GM19324 (cell line): ENCODE results near the gene NOL3.

Experiments
- ATAC-seq: cut with Tn5 transposase; IDR thresholded peaks from one replicate; pipeline ENCODE4 v1.9.1; 2021; ENCODE audit warnings: mild to moderate bottlenecking, moderate library complexity; ENCODE audit not compliant: unreplicated experiment, low FRiP score

NOL3 gene

DNA sequence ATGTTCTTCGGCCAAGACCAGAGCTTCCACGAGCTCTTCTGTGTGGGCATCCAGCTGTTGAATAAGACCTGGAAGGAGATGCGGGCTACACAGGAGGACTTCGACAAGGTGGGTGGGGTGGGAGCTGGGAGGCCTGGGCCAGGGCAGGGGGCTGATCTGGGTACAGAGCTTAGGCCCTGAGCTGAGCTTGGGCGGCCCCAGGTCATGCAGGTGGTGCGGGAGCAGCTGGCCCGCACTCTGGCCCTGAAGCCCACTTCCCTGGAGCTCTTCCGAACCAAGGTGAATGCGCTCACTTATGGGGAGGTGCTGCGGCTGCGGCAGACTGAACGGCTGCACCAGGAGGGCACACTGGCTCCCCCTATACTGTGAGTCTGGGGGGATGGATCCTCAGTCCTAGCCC lies 32.1 kb downstream of the NOL3 start:
- ATAC-seq = no peak

DNA sequence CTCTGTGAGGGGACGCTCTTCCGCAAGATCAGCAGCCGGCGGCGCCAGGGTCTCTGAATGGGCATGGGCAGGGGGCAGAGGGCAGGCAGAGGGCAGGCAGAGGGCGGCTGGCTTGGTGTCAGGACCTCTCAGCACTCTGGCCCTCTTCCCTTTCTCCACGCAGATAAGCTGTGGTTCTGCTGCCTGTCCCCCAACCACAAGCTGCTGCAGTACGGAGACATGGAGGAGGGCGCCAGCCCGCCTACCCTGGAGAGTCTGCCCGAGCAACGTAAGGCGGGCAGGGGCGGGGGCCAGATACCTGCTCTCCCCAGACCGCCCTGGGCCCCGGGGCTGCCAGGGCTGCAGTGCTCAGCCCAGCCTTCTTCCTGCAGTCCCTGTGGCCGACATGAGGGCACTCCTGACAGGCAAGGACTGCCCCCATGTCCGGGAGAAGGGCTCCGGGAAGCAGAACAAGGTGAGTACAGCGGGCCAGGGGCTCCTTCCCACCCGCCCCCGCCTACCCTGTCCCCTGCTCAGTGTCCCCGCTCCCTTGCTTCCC lies 32.7 kb downstream of the NOL3 start:
- no peak for ATAC-seq

DNA sequence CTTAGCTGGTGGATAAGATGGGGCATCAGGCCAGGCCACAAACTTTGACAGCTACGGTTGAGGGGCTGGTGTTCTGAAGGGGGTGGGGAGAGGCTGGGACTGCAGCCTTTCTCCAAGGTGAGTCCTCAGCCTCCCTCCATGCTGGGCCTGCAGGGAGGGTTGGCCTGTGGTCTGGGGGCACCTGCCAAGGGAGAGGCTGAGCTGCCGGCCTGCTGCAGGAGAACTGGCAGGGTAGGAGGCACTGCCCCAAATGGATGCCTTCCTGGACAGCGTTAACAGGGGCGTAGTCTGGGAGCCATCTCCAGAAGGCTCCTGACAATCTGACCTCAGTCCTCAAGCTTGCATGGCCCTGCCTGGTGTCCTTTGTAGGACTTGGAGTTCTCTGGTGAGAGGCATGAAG lies 33.7 kb downstream of the NOL3 start:
- ATAC-seq = no peak

DNA sequence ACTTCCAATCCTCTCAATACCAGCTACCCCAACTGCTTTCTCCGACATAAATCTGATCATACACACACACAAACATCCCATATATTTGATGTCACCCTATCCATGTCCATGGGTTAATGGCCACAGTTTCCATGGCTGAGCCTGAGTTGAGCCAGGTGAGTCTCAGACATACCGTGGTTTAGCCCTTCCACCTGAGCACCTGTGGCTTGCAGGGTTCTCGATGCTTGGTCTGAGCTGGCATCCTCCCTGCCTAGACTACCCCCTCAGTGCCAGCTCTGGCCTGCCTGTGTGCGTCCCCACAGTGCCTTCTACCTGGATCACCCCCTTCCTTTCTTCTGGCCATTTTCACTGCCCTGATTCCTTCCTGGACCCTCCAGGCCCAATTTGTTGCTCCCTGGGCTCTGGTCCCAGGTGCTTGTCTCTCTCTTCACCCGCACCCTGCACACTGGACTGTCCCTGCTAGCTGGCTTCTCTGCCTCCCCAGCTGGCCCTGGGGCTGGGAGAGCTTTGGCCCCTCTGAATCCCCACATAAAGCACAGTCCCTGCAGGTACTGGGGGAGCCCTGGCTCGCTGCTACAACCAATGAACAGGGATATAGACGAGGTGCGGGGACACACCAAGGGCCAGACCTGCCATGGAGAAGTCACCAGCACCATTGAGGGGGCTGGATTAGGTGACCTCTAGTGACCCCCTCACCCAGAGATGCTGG lies 35.9 kb downstream of the NOL3 start:
- no peak for ATAC-seq

DNA sequence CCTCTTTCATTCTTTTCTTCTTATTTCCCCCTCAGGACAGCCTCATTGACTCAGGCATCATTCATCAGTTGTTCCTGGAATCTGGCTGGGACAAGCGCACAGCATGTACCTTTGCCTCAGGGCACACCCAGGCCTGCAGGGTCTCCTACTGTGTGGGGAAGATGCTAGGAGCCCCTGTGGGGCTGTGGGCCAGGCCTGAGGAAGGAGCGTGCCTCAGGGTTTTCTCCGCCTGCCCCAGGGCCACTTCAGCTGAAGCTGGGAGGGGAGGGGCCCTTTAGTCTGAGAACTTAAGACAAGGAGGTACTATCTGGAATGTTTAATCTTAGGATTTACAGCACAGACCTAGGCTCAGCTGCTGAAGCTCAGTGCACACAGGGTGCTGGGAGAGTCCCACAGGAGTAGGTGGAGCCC lies 36.5 kb downstream of the NOL3 start:
- no peak for ATAC-seq

DNA sequence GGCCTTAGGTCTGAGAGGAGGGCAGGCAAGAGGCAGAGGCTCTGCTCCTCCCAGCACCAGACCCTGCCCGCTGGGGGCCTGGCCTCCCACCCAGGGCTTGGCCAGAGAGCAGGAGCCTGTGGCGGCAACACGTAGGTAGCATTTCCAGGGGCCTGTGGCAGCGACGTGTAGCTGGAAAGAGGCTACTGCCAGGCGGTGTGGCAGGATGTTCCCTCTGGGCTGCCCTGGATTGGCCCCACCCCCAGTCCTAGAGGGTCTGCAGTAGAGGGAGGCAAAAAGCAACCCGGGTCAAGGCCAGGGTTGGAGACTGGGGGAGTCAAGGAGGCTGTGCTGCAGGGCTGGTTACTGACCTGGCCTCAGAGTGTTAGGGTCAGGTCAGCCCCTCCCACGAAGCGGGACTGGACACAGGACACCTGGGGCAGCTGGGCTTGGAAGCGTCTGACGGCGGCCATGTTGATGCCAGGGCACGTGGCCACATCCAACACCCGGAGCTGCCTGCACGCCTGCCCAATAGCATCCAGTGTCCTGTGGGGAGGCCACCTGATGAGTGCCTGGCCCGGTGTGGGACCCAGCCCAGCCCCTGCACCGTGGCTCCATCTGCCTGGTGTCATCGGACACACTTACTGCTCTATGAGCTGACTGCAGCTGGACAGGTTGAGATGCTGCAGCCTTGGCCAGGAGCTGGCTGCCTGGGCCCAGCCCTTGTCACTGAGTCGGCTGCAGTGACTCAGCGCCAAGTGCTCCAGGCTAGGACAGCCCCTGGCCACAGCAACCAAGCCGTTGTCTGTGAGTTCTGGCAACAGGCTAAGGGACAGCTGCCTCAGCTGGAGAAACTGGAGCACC lies 37.1 kb downstream of the NOL3 start:
- ATAC-seq = no peak

DNA sequence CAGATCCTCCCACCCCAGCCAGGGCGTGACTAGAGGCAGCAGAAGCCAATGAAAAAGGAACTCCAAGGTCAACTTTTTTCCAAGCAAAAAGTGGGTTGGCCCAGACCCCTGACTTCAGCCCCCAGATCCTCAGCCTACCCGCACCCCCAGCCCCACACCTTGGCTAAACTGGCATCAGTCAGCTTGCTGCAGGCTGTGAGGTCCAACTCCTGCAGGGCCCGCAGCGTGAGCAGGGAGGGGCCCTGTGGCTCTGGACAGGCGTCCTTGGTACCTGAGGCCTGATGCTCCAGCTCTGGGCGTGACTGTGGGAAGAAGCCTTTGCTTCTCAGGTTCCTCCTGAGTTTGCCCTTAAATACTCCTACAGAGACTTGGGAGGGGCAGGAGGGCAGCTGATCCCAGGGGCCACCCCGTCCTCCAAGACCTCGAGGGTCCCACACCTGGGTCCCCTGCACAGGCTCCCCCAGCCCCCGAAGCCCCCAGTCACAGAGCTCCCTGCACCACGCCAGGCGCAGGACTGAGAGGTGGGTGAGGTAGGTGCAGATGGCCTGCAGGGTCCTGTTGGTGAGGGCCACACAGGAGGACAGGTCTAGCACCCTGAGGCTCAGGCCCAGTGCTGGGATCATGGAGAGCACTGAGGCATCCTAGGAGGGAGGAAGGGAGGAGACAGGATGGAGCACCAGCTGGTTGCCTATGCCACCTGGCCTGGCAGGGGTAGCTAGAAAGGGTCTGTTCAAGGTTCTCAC lies 38.0 kb downstream of the NOL3 start:
- ATAC-seq = no peak

DNA sequence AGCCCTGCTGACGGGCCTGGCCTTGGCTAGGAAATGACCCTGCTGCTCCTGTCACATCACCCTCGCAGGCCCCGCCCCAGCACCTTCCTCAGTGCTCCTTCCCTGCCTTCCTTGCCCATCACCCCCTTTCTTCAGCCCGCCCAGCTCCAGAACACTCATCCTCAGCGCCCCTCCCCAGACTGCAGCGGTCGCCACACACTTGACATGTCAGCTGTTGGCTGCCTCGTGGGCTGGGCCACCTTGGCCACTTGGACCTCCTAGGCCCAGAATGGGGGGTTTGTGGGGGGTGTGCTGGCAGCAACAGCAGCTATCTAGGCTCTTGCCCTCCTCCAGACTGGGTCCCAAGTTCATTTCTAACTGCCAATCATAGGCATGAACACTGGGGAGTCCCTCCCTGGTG lies 39.2 kb downstream of the NOL3 start:
- ATAC-seq = no peak

DNA sequence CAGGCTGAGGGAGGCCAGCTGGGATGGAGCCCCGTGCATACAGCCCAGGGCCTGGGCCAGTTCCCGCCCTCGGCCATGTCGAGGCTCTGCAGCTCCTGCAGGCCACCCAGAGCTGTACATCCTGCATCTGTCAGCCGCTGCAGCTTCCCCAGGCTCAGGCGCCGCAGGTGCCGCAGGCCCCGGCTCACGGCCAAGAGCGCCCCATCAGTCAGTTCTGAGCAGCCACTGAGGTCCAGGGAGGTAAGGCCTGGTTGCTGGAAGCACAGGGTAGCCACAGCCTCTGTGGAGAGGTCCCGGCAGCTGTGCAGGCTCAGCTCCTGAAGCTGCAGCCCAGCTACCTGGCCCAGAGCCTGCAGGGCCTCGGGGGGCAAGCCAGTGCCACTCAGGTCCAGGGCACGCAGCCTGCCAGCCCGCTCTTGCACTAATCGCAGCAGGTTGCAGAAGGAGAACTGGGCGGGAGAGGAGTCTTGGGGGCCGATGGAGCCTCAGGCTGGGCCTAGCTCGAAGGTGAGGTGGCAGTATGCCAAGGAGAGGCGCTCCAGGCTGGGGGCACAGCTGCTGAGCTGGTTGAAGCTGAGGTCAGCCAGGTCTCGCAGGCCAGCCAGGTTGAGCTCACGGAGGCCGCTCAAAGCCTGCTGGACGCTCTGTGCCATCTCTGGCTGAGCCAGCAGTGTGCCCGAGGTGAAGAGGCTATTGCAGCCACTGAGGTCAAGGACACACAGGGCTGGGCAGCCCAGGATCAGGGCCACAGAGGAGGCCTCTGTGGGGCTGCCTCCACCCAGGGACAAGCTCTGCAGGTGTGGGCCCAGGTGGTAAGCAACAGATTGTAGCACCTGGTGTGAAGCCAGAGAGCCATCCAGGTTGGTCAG lies 40.0 kb downstream of the NOL3 start:
- no peak for ATAC-seq

DNA sequence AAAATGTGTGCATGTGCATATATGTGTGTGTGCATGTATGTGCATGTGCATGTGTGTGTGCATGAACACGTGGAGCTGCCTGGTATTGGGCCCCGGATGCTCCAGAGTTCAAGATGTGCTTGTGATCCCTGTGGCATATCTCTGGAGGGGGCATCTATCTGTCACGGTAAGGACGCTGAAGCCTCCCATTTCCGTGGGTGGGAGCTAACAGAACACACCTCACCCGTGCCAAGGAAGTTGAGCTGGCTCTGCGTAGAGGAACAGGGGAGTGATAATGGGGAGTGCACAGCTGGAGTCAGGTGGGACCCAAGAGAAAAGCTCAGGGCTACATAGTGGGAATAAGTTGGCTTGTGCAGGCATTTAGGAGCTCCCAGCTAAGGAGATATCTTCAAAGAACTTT lies 41.3 kb downstream of the NOL3 start:
- ATAC-seq = no peak

DNA sequence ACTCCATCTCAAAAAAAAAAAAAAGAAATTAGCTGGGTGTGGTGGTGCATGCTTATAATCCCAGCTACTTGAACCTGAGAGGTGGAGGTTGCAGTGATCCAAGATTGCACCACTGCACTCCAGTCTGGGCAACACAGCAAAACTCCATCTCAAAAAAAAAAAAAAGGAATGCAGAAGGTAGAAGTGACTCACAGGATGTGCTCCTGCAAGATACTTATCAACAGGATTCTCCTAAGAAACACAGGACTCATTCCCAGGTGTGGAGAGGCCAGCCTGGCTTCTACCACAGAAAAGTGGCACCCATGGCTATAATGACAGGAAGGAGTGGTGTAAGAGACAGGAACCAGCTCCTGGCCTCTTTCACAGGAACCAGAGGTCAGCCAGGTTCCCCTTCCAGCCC lies 42.4 kb downstream of the NOL3 start:
- no peak for ATAC-seq

DNA sequence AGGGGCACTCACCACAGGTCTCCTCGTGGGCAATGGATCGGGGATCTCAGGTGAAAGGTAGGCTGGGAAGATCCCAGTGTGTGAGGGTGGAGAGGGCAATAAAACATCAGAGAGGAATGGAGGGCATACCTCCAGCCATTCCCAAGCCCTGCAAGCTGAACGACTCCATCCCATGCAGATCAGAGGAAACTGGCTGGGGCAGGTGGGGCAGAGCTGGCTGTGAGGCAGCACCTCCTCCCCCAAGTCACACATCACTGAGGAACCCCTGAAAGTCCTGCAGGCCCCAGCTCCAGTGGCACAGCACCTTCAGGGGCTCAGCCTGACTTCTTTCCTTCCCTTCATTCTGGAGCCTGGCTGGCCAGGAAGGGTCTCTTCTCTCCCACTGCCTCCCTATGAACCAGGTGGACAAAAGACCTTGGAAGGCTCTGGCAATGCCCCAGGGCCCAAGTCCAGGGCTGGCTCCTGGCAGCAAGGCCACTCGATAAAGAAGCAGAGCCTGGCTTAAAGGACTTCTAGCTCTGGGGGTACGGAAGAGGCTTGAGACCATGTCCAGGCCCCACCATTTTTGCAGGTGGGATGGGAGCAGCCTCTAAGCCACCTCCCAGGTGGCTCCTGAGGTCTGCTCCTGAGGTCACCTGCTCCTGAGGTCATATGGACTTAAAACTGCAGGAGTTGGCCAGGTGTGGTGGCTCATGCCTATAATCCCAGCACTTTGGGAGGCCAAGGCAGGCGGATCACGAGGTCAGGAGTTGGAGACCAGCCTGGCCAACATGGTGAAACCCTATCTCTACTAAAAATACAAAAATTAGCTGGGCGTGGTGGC lies 43.1 kb downstream of the NOL3 start:
- ATAC-seq = no peak

DNA sequence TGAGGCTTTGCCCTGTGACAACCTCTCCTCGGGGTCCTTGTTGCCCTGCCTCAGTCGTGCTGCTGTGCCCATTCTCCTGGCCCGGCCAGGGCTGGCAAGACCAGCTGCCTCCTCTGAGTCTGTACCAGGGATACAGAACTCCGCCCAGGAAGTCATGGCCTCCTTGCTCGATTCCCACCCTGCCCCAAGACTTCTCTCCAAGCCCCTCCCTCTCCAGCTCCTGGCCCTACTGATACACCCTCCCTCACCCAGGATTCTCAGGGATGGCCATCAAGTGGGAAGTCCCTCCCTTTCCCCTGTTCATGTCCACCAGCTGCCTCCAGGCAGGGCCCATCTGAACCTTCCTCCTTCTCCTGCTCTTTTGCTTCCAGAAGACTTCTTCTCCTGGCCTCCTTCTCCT lies 45.4 kb downstream of the NOL3 start:
- ATAC-seq = no peak

DNA sequence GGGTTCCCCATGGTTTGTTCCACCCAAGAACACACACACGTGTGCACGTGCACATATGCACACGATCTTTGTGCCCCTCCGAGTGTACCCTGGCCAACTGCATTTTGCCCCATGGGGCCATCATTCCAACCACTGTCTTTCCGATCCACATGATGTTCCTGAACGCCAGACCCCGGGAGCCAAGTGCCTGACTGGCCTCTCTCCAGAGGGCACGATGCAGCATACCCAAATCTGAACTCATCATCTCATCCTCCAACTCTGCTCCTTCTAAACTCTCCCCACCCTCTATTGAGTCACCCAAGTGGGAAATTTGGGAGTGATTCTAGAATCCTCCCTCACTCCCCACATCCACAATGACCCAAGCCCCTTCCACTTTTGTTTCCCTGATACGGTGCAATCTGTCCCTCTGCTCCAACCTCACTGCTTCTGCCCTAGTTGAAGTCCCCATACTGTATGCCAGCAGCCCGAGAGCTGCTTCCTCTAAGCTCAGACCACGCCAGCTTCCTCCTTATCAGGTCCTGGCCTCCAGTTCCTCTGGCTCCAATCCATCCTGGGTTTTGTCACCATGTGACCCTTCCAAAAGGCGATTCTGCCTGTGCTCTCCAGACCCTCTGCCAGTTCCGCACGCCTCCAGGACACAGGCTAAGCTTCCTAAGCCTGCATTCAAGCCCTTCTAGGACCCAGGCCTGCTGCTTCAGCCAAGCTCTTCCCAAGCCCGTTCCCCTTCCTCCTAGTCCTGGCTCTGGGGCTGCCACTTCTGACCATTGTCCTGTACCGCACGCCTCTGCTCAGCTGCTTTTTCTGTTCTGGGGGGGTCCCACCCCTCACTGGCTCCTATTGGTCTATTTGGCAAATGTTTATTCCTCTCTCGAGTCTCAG lies 46.5 kb downstream of the NOL3 start:
- ATAC-seq = no peak

DNA sequence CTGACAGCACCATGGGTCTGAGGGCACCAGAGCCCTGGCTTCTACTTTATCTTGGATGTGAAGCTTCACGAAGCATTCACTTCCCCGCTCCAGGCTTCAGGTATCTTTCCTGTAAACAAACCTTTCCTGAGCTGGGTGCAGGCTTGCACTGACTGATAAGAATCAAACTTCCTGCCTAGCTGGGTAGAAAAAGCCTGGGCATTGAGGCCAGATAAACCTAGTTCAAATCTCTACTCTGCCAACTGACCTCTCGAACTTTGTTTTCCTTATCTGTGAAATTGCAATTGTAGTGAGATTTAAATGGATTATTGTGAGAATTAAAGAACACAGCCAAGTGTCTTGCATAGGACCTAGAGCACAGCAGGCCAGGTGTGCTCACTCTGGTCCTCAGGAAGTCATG lies 53.7 kb downstream of the NOL3 start:
- no peak for ATAC-seq
